Mucosa of gallbladder (tissue), 1 donor: ENCODE results near the gene ABCG1. TPM values are rescaled to one million over a fixed set of nuclear protein-coding genes. Genes with fewer than 3 reads are reported as not detected.

Experiments
- DNase-seq: peaks from one replicate; pipeline ENCODE4 v3.0.0-alpha.2; 2020; ENCODE audit warnings: low spot score
- total RNA-seq: library from RNA; stranded (reverse); gene quantifications from one replicate; pipeline ENCODE4 v1.2.1, GENCODE V29; 2021
- donor health status: DM: no; HTN: no; CAD: no.

Gene ABCG1
- total RNA-seq, 1 donor from 2014 or later: 19.5 TPM

DNA sequence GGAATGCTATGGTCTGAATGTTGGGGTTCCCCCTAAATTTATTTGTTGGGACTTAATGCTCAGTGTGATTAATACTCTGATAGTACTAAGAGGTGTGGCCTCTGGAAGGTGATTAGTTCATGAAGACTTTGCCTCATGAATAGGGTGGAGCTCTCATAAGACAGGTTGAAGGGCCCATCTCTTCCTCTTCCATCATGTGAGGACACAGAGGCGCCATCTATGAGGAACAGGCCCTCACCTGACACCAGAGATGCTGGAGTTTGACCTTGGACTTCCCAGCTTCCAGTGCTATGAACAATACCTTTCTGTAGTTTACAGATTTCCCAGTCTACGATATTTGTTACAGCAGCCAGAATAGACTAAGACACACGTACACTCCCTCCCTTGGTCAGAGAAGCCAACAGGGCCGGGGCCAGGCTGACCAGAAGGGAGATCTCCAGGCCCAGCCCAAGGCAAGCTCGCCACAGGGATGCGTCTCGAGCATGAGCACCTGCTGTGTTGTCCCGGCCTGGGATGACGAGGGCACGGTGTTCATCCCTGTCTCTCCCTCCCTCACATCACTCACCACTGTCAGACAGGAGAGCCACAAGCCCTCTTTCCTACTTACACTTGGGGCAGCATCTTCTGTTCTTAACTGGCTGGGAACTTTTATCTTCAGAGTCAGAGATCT is 4.7 kb upstream of the ABCG1 start:
- no peak for DNase-seq

DNA sequence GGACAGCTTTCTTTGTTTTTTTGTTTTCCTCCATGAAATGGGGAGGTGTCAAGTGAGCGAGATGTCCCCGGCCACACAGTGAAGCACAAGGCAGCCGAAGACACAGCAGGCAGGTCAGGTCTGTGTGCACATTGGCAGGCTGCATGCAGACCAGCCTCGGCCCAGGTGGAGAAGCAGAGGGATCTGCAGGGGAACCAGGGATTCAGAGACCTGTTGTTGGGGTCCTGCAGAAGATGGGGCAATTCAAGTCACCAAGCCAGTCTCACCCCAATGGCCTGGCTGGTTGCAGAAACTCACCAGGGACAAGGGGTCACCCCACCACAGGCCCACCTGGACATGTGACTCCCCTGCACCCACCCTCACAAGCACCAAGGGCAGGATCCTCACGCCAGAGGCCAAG is 4.0 kb upstream of the ABCG1 start:
- no peak for DNase-seq

DNA sequence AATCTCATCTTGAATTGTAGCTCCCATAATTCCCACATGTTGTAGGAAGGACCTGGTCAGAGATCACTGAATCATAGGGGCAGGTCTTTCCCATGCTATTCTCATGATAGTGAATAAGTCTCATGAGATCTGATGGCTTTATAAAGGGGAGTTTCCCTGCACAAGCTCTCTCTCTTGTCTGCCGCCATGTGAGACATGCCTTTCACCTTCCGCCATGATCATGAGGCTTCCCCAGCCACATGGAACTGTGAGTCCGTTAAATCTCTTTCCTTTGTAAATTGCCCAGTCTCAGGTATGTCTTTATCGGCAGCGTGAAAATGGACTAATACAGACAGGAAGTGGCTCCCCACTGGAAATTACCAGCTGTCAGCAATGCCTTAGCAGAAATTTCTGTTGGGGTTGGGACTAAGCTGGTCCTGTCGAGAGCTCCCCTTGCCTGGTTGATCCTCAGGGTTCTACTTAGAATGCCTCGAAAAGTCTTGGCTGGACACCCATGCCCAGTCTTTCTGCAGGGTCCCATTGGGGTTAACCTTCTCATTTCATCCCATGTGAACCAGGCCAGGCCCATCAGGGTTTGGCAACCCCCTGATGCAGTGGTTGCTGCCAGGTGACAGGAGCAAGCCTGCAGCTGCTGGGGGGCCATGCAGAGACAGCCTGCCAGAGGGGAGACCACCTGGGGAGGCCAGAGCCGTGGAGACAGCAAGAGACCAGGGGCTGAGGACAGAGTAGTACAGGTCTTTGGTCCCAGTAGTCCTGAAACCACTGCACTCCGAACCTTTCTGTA is 2.8 kb upstream of the ABCG1 start:
- no peak for DNase-seq

DNA sequence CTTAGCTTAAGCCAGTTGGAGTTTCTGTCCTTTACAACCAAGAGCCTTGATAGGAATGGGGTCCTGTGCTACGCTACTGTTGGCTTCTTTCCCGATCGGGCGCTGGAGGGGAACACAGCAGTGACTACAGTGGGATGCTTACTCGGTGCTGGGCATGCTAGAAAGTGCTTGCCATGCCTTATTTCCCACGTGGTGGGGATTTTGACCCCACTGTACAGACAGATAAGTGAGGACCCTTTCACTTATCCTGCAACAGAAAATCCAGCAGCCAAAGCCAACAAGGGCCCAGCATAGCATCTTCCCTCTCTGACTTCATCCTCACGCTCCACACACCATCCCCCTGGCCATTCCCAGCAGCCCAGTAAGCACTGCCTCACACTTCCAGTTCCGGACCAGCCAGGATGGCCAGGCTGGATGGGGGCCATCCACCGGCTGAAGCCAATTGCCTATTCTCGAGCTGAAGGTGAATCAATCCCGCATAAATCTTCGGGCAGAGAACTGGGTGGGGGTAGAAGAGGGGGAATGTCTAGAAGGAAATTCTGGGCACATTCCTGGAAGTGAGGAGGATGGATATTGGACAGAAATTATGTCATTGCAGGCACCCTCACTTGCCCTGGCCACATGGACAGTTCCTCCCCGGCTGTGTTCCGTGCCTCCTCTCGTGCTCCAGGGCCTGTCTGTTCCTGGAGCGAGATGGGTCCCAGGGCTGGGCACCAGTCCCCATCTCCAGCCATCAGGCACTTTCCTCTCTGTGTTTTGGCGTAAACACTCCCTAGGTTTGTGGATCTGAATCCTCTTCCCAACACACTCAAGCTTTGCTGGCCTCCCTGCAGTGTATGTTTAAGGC is 2.0 kb upstream of the ABCG1 start:
- no peak for DNase-seq

DNA sequence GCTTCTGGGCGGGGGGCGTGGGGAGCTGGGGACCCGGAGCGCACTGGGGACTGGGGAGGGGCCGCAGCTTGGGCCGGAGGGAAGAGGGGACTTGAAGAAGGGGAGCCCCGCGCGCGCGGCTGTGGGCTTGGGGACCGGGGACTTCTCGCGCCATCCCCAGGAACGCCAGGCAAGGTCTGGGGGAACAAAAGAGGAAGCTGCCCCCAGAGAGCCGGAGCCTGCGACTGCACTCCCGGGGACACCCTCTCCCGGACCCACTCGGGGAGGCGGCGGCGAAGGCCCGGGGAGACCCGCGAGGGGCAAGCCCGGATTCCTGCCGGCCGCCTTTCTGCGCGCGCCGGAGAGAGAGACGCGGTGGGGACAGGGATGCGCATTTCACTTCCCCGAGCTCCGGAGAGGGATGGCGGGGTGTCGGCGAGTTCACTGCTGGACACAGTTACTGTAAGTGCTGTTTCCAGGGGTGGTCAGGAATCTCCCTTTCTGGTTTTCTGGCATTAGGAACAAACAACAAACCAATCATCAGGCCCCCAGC is 732 bp downstream of the ABCG1 start:
- no peak for DNase-seq

DNA sequence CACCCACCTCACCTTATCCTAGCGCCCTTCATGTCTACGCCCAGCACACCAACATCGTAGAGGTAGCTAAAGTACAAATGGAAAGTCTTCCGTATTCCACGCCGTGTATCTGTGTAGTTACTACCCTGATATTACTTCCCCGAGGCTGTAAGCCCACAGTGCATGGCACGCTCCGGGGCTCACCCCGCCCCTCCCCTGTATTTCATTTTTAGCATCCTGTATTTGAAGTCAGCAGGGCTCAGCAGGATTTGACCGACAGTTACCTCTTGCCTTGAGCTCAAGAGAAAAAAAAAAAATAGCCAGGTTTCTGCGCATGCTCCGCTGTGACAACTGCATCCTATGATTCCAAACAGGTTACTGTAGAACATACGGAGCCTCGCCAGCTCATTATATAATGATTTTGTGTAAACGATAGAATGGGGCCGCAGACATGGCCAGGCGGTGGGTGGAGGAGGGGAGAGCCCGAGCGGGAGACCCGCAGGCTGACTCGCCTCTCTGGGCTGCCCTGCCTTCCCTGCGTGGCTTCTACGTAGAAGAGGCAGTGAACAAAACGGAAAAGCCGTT is 1.3 kb downstream of the ABCG1 start:
- peak; percentile 76 for DNase-seq

DNA sequence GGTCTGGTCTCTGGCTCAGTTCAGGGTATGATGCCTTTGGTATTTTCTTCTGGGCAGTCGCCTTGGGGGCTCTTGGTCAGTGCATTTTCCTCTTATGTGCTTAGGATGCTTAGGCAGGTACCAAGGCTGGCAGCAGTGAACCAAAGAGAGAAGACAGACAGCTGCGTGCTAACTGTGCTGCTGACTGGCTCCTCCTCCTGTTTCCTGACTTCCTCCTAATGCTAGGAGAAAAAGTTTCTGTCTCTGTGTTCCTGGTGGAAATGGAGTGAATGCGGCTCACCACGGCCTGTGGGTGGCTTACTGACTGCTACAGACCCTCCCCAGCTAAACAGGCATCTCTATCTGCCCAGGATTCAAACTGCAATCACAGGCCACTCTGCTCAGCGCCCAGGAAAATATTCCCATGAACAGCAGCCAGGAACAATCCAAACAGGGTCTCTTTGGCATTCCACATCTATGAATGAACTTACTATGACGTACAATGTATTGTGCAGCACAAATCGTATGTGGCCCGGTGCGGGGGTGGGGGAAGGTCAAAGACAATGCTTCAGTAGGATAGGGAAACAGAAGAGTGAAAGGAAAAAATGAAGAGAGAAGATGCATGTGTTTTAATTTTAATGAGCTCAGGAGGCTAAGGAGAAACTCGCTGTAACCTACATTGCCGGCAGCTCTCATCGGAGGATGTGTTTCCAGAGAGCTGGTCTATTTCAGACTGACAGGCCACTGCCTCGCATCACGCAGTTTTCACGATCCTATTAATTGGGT is 2.8 kb downstream of the ABCG1 start:
- no peak for DNase-seq

DNA sequence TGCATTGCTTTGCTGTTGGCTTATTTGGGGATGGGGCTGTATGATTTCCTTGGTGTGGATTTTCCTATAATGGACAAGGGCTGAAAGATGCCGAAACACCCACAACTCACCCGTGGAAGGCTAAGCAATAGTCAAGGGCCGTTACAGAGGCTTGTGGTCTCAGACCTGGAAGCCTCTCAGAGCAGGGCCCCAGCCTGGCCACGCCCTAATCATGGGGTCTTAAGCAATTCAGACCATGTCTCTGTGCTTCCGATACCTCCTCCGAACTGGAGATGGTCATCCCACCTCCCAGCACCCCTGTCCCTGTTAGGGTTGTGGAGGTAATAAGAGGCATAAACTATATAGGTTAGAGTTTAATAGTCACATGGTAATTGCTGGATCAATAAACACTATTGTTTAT is 3.4 kb downstream of the ABCG1 start:
- no peak for DNase-seq

DNA sequence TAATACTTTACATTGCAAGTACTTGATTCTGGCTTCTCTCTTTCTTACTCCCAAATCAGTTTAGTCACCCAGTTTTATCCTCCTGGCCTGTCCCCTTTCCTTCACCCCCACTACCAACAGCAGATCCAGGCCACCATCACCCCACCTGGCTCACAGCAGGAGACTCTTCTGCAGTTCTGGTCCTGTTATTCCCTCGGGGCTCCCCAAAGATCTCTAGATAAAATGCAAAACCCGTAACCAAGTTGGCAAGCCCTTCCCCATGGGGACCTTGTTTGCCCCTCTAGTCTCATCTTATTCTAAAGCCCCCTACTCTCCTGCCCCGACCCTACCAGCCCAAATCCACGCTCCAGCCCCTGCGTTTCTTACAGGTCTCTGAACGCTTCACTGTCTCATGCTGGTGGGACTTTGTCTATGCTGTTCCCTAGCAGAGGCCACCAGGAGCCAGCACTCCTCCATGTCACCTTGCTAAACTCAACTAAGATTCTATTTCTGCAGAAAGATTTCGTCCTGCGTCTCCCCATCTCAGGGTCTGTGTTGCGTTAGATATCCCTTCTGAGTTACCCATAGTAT is 4.0 kb downstream of the ABCG1 start:
- no peak for DNase-seq

DNA sequence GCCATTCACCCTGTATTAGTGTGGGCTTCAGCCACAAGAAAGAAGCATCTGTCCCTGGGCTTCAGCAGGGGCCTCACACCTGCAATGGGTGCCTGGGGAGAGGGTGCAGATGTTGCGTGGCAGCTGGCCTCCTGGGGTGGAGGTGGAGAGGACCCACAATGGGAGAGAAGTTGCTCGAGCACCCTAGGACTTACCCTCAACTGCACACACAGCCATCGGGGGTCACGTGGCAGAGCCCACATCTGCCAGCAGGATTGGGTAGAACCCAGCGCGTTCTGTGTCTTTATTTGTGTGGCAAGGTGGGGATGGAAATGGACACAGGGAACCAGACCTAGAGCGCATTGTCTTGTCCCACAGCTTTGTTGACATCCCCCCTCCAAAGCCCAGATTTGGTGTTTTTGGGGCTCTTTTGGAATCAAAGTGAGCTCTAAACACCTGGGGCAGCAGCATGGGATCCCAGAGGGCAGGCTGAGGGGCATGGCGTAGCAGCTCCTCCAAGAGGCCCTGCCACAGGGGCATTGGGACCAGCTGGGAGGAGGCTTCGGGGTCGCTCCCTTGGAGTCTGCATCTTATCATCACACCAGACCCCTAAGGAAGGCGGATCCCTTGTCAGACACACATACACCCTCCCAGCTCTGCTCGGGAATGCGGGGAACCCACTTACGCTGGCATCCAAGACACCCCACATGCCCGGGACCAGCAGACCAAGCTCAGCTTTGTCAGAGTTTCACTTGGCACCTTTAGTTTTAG is 5.1 kb downstream of the ABCG1 start:
- DNase-seq: no peak

DNA sequence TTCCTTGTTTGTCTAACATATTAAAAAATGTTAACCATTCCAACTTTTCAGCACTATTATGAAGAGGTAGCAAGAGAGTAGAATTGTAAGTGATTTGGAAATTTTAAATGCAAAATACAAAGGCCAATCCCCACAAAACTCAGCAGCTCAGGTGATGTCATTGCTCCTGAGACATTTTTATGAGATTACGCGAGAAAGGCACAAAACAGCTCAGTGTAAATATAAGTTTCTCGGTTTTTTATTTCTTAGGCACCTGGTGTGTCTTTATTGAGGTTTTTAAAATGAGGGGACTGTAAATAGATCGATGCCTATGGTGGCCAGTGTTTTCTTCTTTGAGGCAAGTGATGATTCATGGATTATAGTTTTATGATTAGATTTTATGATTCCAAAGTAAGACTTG is 6.1 kb downstream of the ABCG1 start:
- no peak for DNase-seq

DNA sequence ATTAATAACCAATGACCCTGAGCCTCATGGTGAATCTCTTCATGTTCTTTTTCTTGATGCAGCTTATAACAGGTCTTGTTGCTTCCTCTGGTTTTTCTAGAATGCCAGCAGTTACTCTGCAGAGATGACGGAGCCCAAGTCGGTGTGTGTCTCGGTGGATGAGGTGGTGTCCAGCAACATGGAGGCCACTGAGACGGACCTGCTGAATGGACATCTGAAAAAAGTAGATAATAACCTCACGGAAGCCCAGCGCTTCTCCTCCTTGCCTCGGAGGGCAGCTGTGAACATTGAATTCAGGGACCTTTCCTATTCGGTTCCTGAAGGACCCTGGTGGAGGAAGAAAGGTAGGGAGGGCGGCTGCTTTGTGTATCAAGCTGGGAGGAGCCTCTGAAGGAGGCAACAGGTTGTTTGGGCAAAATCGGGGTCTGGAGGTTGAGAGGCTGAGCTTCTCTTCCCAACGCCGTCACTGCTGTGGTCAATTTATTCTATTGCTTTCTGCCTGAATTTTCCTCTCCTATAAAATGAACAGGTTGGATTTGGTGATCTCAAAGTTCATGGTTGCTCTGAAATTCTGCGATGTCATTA is 6.7 kb downstream of the ABCG1 start:
- DNase-seq: no peak

DNA sequence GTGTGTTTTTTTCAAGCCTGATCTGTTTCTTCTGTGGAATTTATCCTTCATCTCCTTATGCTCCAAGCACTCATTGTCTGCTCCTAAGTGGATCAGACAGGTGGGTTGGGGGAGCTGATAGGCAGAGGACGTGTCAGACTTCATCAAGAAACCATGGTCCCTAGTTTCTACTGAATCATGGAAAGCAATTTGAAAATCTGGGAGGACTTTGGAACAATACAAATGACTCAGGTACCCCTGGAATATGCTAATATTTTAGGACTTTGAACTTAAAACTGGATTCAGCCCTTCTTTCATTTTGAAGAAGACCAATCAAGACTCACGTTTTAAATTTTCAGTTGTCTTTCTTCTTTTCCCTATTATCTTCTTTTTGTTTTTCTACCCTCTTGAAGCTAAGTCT is 7.7 kb downstream of the ABCG1 start:
- no peak for DNase-seq

DNA sequence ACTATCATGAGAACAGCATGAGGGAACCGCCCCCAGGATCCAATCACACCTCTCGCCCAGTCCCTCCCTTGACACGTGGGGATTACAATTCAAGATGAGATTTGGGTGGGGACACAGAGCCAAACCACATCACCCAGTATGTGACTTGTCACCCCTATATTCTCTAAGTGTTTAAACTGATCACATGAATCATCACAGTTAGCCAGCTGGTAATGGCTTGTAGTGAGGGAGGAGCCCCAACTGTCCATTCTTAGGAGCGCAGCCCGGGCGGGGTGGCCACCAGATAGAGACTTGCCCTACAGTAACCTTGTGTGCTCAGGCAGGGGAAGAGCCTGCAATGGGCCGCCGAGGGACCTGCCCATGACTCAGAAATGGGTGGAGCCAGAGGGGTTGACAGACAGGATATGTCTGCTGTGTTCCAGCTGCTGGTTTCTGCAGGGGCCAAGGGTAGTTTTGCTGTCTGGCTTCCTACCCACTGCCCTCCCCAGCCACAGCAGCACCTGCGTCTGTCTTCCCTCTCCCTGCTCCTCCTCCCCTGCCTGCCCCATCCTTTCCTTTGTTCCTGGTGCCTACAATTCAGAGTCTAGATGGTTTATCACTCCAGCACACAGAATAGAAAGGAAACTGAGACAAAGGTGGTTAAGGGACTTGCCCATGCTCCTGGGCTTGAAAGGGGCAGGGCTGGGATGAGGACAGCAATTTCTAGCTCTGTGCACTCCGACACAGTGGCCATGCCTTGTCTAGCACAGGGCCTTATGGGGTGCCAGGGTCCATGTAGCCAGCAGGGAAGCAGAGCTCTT is 9.2 kb downstream of the ABCG1 start:
- peak; percentile 92 for DNase-seq

DNA sequence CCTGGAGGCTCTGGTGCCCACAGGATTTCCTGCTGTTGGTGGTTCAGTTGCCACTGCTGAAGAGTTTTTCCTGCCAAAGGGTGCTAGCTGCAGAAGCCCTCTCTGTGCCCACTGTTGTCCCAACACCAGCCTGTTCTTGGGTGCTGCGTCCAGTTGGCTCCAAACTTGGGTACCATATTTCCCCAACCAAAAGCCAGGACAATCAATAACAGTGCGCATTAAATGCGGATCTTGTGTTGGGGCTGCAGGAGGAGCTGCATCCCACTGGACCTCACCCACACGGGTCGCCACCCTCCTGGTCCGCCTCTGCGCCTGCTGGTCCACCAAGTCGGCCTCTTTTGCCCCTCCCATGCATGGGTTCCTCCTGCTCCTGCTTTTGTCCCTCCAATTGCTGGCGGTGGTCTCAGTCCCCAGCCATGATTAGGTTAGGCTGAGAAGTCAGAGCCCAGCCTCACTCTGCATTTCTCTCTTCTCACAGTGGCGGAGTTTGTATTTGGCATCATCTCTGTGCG is 9.8 kb downstream of the ABCG1 start:
- no peak for DNase-seq

DNA sequence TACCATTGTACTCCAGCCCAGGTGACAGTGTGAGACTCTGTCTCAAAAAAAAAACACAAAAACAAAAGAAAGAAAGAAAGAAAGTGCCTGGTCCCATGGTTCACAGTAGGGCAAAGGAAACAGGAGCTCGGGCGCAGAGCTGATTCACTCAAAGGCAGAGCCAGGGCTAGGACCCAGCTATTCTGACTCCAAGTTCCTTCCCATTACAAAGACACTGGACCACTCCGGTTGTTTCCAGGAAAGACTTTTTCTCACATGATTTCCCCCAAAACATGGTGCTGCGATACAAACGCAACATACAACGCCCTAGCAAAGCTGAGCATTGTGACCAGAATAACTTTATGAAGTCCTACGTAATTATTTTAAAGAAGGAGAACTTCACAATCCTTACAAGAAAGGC is 10.7 kb downstream of the ABCG1 start:
- DNase-seq: no peak

DNA sequence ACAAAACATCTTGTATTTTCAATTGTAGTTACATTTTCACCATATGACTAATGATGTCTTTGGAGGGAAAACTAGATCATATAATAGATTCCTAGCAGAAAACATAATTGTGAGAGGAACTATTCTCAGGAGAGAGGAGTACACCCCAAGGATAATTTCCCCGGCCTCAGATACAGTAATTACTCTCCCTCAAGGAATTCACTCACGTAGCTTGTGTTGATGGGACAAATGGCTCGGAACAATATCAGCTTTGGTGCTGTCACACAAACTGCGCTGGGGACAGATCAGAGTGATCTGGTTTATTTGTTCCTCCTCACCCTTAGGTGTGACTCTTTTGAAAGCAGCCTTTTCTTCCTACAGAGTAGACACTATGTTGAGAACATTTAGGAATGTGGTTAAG is 11.2 kb downstream of the ABCG1 start:
- no peak for DNase-seq

DNA sequence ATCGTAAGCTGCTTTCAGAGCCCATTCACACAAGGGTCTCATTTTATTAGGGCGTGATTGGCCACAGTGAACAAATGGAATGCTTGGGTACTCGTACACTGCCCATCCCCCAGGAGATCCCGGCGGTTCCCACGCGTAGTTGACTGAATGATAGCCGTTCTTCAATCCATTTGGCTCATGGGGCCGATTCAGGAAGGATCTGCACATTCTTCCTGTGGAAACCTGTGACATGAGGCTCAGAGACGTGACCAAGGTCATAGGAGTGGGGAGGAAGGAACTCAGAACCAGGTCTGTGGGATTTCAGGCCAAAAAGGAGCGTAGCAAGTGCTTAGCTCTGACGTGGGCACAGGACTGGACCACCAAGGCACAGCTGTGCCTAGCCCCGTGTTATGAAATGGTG is 11.7 kb downstream of the ABCG1 start:
- no peak for DNase-seq

DNA sequence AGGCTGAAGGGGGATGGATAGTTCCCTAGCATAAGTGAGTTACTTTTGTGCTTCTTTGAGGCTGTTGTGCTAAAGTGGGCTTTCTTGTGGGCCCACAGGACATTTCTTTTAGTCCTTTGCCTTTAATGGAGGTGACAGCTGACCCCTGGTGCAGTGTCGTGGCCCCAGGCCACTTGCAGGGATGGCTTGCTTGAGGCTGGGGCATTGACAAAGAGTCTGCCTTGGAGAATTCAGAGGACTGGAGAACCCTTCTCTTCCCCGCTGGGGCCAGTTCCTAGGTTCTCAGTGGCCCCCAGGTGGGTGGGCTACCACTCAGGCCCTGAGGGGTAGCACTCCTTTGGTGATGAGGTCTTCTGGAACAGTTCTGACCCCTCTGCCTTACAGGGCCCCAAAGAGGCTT is 12.8 kb downstream of the ABCG1 start:
- DNase-seq: no peak
